ENCODE results near the gene FLT4.

Gene FLT4

DNA sequence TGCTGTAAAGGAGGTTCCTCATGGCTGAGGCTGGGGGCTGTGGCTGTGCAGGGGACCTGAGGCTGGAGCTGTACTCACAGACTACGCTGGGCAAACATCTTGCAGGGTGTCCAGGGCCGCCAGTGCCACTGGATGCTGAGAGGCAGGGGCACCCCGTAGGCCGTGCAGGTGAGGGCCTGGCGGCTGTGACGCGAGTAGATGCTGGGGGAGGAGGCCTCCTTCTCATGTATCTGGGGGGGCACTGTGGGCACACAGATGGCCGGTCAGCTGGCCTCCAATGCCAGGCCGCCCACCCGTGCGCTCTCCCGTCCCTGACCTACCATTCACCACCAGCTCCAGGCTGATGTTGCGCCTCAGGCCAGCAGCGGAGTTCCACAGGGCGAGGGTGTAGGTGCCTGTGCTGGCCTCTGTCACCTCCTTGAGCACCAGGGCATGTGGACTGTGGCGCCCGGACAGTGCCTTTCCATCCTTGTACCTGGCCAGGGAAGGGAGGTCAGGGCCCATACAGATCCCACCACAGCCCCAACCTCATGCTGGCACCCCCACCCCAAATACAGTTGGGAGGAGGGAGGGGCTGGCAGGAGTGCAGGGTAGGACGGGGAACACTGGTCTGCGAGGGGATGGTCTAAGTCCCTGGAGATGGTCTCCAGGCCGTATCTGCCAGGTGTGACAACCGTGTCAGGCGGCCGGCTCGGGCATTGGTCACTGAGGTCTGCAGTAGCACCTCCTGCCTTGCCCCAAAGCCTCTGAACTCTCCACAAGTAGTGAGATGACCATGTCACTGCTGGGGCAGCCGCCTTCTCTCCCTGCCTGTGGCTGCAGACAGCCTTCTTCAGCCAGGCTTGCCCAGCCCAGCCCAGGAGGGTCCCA is 23.4 kb downstream of the FLT4 start:
- DNase-seq (ENCODE audit: low spot score), result no peak

DNA sequence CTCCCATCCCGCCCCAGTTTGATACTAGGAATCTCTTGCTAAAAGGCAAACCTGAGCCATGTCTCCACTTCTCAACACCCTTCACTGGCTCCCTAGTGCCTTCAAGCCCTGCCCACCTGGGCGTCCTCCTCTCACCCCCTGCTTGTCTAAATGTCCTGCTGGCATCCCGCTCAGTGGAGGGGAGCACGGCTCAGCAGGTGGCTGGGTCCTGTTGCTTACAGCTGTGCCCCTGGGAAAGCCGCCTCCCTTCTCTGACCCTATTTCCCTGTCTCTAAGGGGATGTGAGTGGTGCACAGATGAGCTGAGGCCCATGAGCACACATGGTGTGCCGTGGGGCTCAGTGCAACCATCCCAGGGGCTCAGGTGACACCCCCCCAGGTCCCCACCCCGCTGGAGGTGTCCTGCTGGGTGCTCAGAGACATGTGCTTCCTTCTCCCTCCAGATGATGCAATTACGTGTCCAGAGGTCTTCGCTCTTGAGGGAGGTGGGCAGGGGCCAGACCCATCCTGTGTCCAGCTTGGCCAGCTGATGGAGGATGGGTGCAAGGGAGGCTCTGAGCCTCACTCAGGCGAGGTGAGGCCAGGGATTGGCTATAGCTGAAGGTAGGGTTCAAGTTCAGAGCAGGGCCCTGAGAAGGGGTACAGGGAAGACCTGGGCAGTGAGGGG is 24.1 kb downstream of the FLT4 start:
- DNase-seq (ENCODE audit: low spot score), result no peak

DNA sequence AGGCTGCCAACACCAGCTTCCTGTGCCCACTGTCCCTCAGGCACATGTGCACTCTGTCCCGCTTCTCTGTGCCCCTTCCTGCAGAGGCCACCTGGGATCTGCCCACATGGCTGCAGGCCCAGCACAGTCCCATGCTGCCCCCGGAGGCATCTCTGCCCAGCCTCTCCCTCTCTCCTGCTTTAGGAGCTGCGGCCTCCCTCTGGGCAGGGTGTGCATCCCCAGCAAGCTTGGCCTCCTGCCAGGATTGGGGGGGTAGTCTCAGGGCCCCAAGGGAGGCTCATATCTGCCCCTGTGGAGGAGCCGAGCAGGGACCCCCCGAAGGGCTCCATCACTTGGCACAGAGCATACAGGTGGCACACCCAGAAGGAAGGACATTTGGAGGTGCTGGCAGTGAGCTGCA is 24.8 kb downstream of the FLT4 start:
- DNase-seq (ENCODE audit: low spot score), result no peak

GRCh38 chr5:180623844-180624243 is 25.6 kb downstream of the FLT4 start:
- no peak for DNase-seq (ENCODE audit: low spot score)

GRCh38 chr5:180623411-180623834 is 26.0 kb downstream of the FLT4 start:
- no peak for DNase-seq (ENCODE audit: low spot score)

GRCh38 chr5:180622910-180623309 is 26.5 kb downstream of the FLT4 start:
- DNase-seq (ENCODE audit: low spot score), result no peak

DNA sequence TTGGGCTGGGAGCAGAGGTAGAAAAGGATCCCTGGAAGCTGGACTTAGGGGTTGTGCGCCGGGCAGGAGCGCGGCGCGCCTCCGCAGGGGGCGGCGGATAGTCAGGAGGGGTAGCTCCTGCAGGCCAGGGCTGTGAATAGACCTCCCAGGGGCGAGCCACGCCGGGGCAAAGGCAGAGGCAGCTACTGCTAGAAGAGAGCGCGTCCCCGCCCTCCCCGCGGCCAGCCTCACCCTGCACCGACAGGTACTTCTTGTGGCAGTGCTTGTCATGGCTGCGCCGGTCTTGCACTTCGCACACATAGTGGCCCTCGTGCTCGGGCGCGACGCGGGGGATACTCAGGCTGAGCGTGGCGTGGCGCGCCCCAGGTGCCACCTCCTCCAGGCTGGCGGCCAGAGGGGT is 28.1 kb downstream of the FLT4 start:
- no peak for DNase-seq (ENCODE audit: low spot score)

DNA sequence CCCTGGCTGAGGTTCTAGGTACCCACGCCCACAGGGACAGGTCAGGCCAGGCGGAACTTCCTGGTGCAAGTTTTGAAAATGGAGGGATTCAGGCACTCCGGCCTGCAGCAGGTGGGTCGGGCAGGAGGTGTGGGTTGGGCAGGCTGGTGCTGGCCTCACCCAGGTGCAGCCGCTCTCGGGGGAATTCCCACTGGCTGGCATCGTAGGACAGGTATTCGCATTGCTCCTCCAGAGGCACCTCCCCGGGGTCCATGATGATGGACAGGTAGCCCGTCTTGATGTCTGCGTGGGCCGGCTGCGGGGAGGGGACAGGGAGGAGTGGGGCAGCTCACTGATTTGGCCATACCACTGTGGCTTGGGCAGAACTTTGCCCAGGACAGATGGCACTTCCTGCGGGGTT is 29.4 kb downstream of the FLT4 start:
- DNase-seq (ENCODE audit: low spot score), result no peak

DNA sequence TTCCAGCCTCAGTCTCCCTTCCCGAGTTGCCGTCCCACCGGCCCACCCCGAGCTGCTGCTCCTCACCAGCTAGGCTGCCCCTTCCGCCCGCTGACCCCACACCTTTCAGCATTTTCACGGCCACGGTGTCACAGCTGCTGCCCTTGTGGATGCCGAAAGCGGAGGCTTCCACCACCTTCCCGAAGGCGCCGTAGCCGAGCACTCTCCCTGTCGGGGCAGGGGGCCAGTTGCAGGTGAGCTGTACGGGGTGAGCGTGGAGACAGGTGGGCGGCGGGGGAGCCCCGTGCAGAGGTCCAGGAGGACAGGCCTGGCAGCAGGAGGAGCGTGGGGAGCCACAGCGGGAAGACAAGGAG is 29.9 kb downstream of the FLT4 start:
- DNase-seq (ENCODE audit: low spot score), result no peak

- DNase-seq (ENCODE audit: low spot score), result peak; percentile 36
These were observed 30.4 kb downstream of the FLT4 start for GRCh38 chr5:180618829-180619562.

GRCh38 chr5:180618487-180618828 is 30.9 kb downstream of the FLT4 start:
- DNase-seq (ENCODE audit: low spot score), result no peak

GRCh38 chr5:180613814-180614188 is 35.6 kb downstream of the FLT4 start:
- no peak for DNase-seq (ENCODE audit: low spot score)

- DNase-seq (ENCODE audit: low spot score), result no peak
These were observed 36.1 kb downstream of the FLT4 start for GRCh38 chr5:180613188-180613813.

GRCh38 chr5:180612683-180613082 is 36.7 kb downstream of the FLT4 start:
- no peak for DNase-seq (ENCODE audit: low spot score)

DNA sequence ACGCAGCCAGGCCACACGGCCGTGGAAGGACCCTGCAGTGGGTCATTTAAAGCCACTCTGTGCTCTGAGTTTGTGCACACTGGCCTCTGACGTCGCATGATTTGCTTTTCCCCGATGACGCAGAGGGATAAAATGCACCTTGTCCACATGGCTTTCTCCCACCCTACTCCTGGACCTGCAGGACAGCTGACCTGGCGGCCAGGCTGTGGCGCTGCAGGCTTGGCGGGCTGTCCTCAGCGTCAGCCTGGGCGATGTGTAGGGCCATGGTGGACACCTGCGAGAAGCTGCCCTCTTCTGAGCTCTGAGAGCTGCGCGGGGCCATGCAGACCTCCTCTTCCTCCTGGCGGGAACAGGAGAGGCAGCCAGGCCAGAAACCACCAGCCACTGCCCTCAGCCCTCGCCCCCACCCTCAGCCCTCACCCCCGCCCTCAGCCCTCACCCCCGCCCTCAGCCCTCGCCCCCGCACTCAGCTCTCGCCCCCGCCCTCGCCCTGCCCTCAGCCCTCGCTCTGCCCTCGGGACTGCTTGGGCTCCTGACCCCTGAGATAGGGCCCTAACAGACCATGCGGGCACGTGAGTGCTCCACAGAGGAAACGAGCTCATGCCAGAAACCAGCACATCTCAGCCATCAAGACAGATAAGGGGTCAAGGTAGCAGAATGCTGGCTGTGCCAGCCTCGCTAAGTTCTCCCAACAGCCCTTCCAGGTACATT is 38.1 kb downstream of the FLT4 start:
- no peak for DNase-seq (ENCODE audit: low spot score)

GRCh38 chr5:180609817-180610550 is 39.4 kb downstream of the FLT4 start:
- DNase-seq (ENCODE audit: low spot score), result no peak

GRCh38 chr5:180609386-180609785 is 40.0 kb downstream of the FLT4 start:
- no peak for DNase-seq (ENCODE audit: low spot score)

- DNase-seq (ENCODE audit: low spot score), result no peak
These were observed 40.7 kb downstream of the FLT4 start for GRCh38 chr5:180608572-180609310.

DNA sequence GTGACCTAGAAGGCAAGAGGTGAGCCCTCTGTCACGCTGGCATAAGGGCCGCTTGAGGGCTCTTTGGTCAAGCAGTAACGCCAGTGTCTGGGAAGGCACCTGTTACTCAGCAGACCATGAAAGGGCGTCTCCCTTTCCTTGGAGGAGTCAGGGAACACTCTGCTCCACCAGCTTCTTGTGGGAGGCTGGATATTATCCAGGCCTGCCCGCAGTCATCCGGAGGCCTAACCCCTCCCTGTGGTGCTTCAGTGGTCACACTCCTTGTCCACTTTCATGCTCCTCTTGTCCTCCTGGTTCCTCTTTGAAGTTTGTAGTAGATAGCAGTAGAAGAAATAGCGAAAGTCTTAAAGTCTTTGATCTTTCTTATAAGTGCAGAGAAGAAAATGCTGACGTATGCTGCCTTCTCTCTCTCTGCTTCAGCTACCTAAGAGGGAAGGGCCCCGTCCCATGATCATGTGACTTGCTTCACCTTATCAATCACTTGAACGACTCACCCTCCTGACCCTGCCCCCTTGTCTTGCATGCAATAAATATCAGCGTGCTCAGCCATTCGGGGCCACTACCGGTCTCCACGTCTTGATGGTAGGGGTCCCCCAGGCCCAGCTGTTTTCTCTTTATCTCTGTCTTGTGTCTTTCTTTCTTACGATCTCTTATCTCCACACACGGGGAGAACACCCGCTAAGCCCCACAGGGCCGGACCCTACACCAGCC is 41.4 kb downstream of the FLT4 start:
- DNase-seq (ENCODE audit: low spot score), result peak; percentile 14

GRCh38 chr5:180606215-180606785 is 43.1 kb downstream of the FLT4 start:
- no peak for DNase-seq (ENCODE audit: low spot score)
